Panc1 (cell line): Measurements from ENCODE around the gene FAM131B. TPM values are rescaled to one million over a fixed set of nuclear protein-coding genes. Genes with fewer than 3 reads are reported as not detected.

Experiments
- ATAC-seq: fragments of 200-7000 bp; cut with Tn5 transposase; 2 replicates; pipeline ENCODE4 v1.9.1; 2020; ENCODE audit warnings: mild to moderate bottlenecking, moderate library complexity
- BruUV-seq: library from RNA; stranded (reverse); fragments of 400-500 nt; replicated peaks from 2 replicates; lab custom pipeline; 2021; lab: Mats Ljungman, UMichigan
- CTCF ChIA-PET: fragments of 300-600 bp; sonication (Branson Sonifier 250); formaldehyde crosslinking; loops from one replicate; lab custom pipeline; 2022; ENCODE audit warnings: antibody characterized with exemption; lab: Charles Lee
- POLR2A ChIA-PET: fragments of 300-600 bp; sonication (Branson Sonifier 250); formaldehyde crosslinking; loops from one replicate; lab custom pipeline; 2022; ENCODE audit warnings: antibody characterized with exemption; lab: Charles Lee
- DNase-seq: peaks from one replicate; pipeline ENCODE4 v3.0.0-alpha.2; 2010; ENCODE audit warnings: low read depth, low spot score
- H3K27ac ChIP-seq: 2 replicates; pipeline ENCODE4 v1.5.1; 2011; ENCODE audit warnings: mild to moderate bottlenecking, low read length, inconsistent platforms
- H3K27me3 ChIP-seq: fragments of 200-500 bp; sonication (Bioruptor generic); 2 replicates; pipeline ENCODE4 v1.6.0; 2014; ENCODE audit warnings: low read length, inconsistent platforms; ENCODE audit not compliant: control insufficient read depth, insufficient read depth
- H3K36me3 ChIP-seq: fragments of 200-500 bp; sonication (Bioruptor generic); 2 replicates; pipeline ENCODE4 v1.5.1; 2014; ENCODE audit warnings: inconsistent platforms, mild to moderate bottlenecking, low read length, moderate library complexity; ENCODE audit not compliant: control insufficient read depth, insufficient read depth
- H3K4me1 ChIP-seq: 2 replicates; pipeline ENCODE4 v1.5.1; 2011; ENCODE audit warnings: inconsistent platforms, mild to moderate bottlenecking, low read length, moderate library complexity; ENCODE audit not compliant: control insufficient read depth, insufficient read depth
- H3K4me3 ChIP-seq, 2 experiments: 2 replicates each; pipeline ENCODE4 v1.5.1; 2011 to 2012; ENCODE audit warnings: low read depth in 2 of 2, low read length in 2 of 2, mild to moderate bottlenecking in 2 of 2, inconsistent platforms in 1 of 2, moderate library complexity in 1 of 2
- H3K9me3 ChIP-seq: fragments of 200-500 bp; sonication (Bioruptor generic); 2 replicates; pipeline ENCODE4 v1.5.1; 2014; ENCODE audit warnings: low read depth, mild to moderate bottlenecking, inconsistent platforms, low read length, moderate library complexity; ENCODE audit not compliant: control insufficient read depth, insufficient read depth
- CTCF ChIP-seq: fragments of 450-650 bp; IDR thresholded peaks from 2 replicates; pipeline ENCODE4 v1.5.1; 2017; ENCODE audit warnings: mild to moderate bottlenecking
- POLR2AphosphoS5 ChIP-seq: IDR thresholded peaks from 2 replicates; pipeline ENCODE4 v1.6.1; 2012; ENCODE audit warnings: mild to moderate bottlenecking, low read depth, low read length, moderate library complexity
- REST ChIP-seq, 2 experiments: IDR thresholded peaks; 2 replicates each; pipeline ENCODE4 v1.6.1; 2011 to 2012; ENCODE audit warnings: low read depth in 2 of 2, control low read depth in 1 of 2, low read length in 1 of 2, mild to moderate bottlenecking in 1 of 2, moderate library complexity in 1 of 2; ENCODE audit not compliant: insufficient read depth in 1 of 2
- SIN3A ChIP-seq: IDR thresholded peaks from 2 replicates; pipeline ENCODE4 v1.6.1; 2012; ENCODE audit warnings: low read depth, mild to moderate bottlenecking, low read length, moderate library complexity, borderline replicate concordance; ENCODE audit not compliant: insufficient read depth
- TCF7L2 ChIP-seq: IDR thresholded peaks from 2 replicates; pipeline ENCODE4 v1.6.1; 2011; ENCODE audit warnings: mild to moderate bottlenecking, low read depth, low read length, inconsistent platforms
- in situ Hi-C: cut with HindIII; loops from 2 replicates; pipeline ENCODE4 v1.10.0; 2016; ENCODE audit warnings: low sequenced_read_pairs, low pct_unique_long_range_greater_than_20kb
- intact Hi-C: fragments of 100-400 bp; cut with micrococcal nuclease; formaldehyde crosslinking; loops from one replicate; pipeline ENCODE4 v1.10.0; 2022; ENCODE audit not compliant: unreplicated experiment
- total RNA-seq: library from RNA; stranded (reverse); gene quantifications from one replicate; pipeline ENCODE4 v1.2.1, GENCODE V29; 2021; ENCODE audit not compliant: unreplicated experiment

The FAM131B gene
- total RNA-seq, 1 experiment from 2014 or later, result 1.5 TPM

- Histone ChIP-seq H3K27me3 (peaks cover 7% of the 10 kb centered on the region; the same call in 1 of the 2 replicates), H3K27ac (no peak overlapping the region), H3K4me3 (no peak overlapping the region), H3K9me3 (no peaks in the 10 kb centered on the region), H3K4me1 (peaks cover 3% of the 10 kb centered on the region; the same call in 1 of the 2 replicates), H3K36me3 (peaks cover 4% of the 10 kb centered on the region; the same call in 1 of the 2 replicates)
- ATAC-seq, result no peak
- TF ChIP-seq TCF7L2 (no peak), POLR2AphosphoS5 (no peak), SIN3A (no peak), REST (IDR thresholded peaks at IDR 0.05; ENCODE audit: insufficient read depth in 1 of 2, low read depth in 2 of 2, low read length in 1 of 2) (no peak), CTCF (no peak)
- no peak for DNase-seq
- intact Hi-C loops, result no loop called here
- in situ Hi-C loops, result no loop called here
- POLR2A ChIA-PET, result no interaction called here
- CTCF ChIA-PET, result no interaction called here
- BruUV-seq, result no TSS peak
These were observed 48.0 kb upstream of the FAM131B start for GRCh38 chr7:143410521-143411004.

GRCh38 chr7:143408686-143409561, 46.4 kb upstream of the FAM131B start, which contains the start of gene EPHA1:
TSS of gene EPHA1 (minus strand) at chr7:143408856. CDS start at chr7:143408805, 51 bp downstream.
- no peaks in the 10 kb centered on the region for H3K9me3 ChIP-seq
- ATAC-seq (peak; percentile 35; the same call in 1 of the 2 replicates), DNase-seq (no peak)
- no TSS peak for BruUV-seq
- ChIA-PET POLR2A (no interaction called here), CTCF (no interaction called here)
- peaks cover 3% of the 10 kb centered on the region; the same call in 1 of the 2 replicates for H3K4me1 ChIP-seq
- in situ Hi-C loops (no loop called here), intact Hi-C loops (no loop called here)
- H3K27ac ChIP-seq, result no peak within 1 kb of the TSS
- peaks cover 4% of the 10 kb centered on the region; the same call in 1 of the 2 replicates for H3K36me3 ChIP-seq
- H3K4me3 ChIP-seq, result no peak within 1 kb of the TSS
- TF ChIP-seq REST (IDR thresholded peaks at IDR 0.05; ENCODE audit: insufficient read depth in 1 of 2, low read depth in 2 of 2, low read length in 1 of 2) (no peak), POLR2AphosphoS5 (no peak), SIN3A (no peak), CTCF (peak; percentile 38; the same call in 1 of the 2 replicates), TCF7L2 (no peak)
- H3K27me3 ChIP-seq, result peaks cover 11% of the 10 kb centered on the region; the same call in 1 of the 2 replicates
